GM21619 (cell line): ENCODE measurements around the gene LTBP2.

Experiments used
- ATAC-seq: cut with Tn5 transposase; IDR thresholded peaks from one replicate; pipeline ENCODE4 v1.9.1; 2021; ENCODE audit not compliant: unreplicated experiment

LTBP2 gene

GRCh38 chr14:74510223-74510931 is 101.7 kb downstream of the LTBP2 start:
- ATAC-seq, result no peak

- ATAC-seq, result no peak
Observed at GRCh38 chr14:74509587-74510222, 102.3 kb downstream of the LTBP2 start.

GRCh38 chr14:74508844-74509428 is 103.1 kb downstream of the LTBP2 start:
- ATAC-seq, result no peak

GRCh38 chr14:74508292-74508731 is 103.7 kb downstream of the LTBP2 start:
- ATAC-seq, result no peak

GRCh38 chr14:74507840-74508239 is 104.2 kb downstream of the LTBP2 start:
- ATAC-seq, result no peak

GRCh38 chr14:74507085-74507484 is 105.0 kb downstream of the LTBP2 start:
- ATAC-seq, result no peak

GRCh38 chr14:74506411-74506851 is 105.6 kb downstream of the LTBP2 start:
- ATAC-seq, result no peak

- ATAC-seq, result no peak
Observed at GRCh38 chr14:74505831-74506230, 106.2 kb downstream of the LTBP2 start.

- ATAC-seq, result no peak
Observed at GRCh38 chr14:74504874-74505720, 106.9 kb downstream of the LTBP2 start.

GRCh38 chr14:74504412-74504811 is 107.6 kb downstream of the LTBP2 start:
- ATAC-seq, result no peak

- ATAC-seq, result no peak
Observed at GRCh38 chr14:74503938-74504335, 108.1 kb downstream of the LTBP2 start.

GRCh38 chr14:74503291-74503937 is 108.6 kb downstream of the LTBP2 start:
- no peak for ATAC-seq

GRCh38 chr14:74502236-74503019 is 109.6 kb downstream of the LTBP2 start:
- no peak for ATAC-seq

- ATAC-seq, result no peak
Observed at GRCh38 chr14:74501691-74502090, 110.3 kb downstream of the LTBP2 start.

GRCh38 chr14:74501135-74501614 is 110.9 kb downstream of the LTBP2 start:
- no peak for ATAC-seq

GRCh38 chr14:74500417-74501134 is 111.5 kb downstream of the LTBP2 start:
- no peak for ATAC-seq

GRCh38 chr14:74495356-74495755 is 116.7 kb downstream of the LTBP2 start:
- no peak for ATAC-seq

GRCh38 chr14:74493343-74494261 is 118.4 kb downstream of the LTBP2 start, which contains the start of gene ISCA2:
Gene ISCA2 (plus strand): TSS chr14:74493765. CDS start chr14:74493775, 10 bp downstream.
- ATAC-seq, result peak; percentile 83
